Endothelial cell of umbilical vein (primary cell): ENCODE results near the gene THSD7B. TPM values are rescaled to one million over a fixed set of nuclear protein-coding genes. Genes with fewer than 3 reads are reported as not detected.

Experiments used
- BruUV-seq: library from RNA; stranded (reverse); fragments of 400-500 nt; replicated peaks from 2 replicates; lab custom pipeline; 2021; lab: Mats Ljungman, UMichigan
- CTCF ChIA-PET: fragments of 300-600, 350-600 bp; sonication (Branson Sonifier 250); formaldehyde crosslinking; loops from one replicate; lab custom pipeline; 2021; ENCODE audit warnings: antibody characterized with exemption, inconsistent platforms; lab: Charles Lee
- POLR2A ChIA-PET: fragments of 300-600, 350-600 bp; sonication (Branson Sonifier 250); formaldehyde crosslinking; loops from one replicate; lab custom pipeline; 2021; ENCODE audit warnings: antibody characterized with exemption, inconsistent platforms; lab: Charles Lee
- DNase-seq: peaks from one replicate; pipeline ENCODE4 v3.0.0-alpha.2; 2011; ENCODE audit warnings: low read depth, low spot score
- FAIRE-seq: peaks from 2 replicates; lab custom pipeline; 2011; peaks lifted over from hg19 to GRCh38; lab: Jason Lieb, UNC
- H2AFZ ChIP-seq: 2 replicates; pipeline ENCODE4 v1.6.0; 2012; ENCODE audit warnings: low read depth, low read length, control low read depth, inconsistent platforms
- H3K27ac ChIP-seq: 2 replicates; pipeline ENCODE4 v1.5.1; 2011; ENCODE audit warnings: low read depth, mild to moderate bottlenecking, control low read depth, low read length, moderate library complexity; ENCODE audit not compliant: insufficient read depth
- H3K27me3 ChIP-seq, 2 experiments: 2 replicates each; pipeline versions ENCODE4 v1.6.0 to v1.6.1; 2011; ENCODE audit warnings: low read length in 2 of 2, mixed read lengths in 1 of 2; ENCODE audit not compliant: control insufficient read depth in 2 of 2, insufficient read depth in 2 of 2
- H3K36me3 ChIP-seq, 2 experiments: 2 replicates in 1 of 2; 3 replicates in 1 of 2; pipeline ENCODE4 v1.5.1; 2011; ENCODE audit warnings: low read length in 2 of 2, mild to moderate bottlenecking in 1 of 2, moderate library complexity in 1 of 2; ENCODE audit not compliant: control insufficient read depth in 2 of 2, insufficient read depth in 2 of 2; ENCODE audit errors: extremely low read depth in 1 of 2
- H3K4me1 ChIP-seq: 3 replicates; pipeline ENCODE4 v1.5.1; 2011; ENCODE audit warnings: mild to moderate bottlenecking, low read length; ENCODE audit not compliant: control insufficient read depth, insufficient read depth; ENCODE audit errors: extremely low read depth
- H3K4me2 ChIP-seq: 2 replicates; pipeline ENCODE4 v1.6.1; 2011; ENCODE audit warnings: low read length, control low read depth, mixed read lengths; ENCODE audit not compliant: insufficient read depth
- H3K4me3 ChIP-seq, 3 experiments: fragments of 200-600 bp in 1 of 3; sonication (generic), shearing (Covaris generic) in 1 of 3; replicated peaks in 1 of 3; 2 replicates each; pipeline ENCODE4 v1.5.1; 2011 to 2016; ENCODE audit warnings: control low read depth in 3 of 3, low read length in 3 of 3, mild to moderate bottlenecking in 2 of 3, inconsistent platforms in 1 of 3, low read depth in 1 of 3, moderate library complexity in 1 of 3; ENCODE audit not compliant: insufficient read depth in 1 of 3
- H3K79me2 ChIP-seq: 2 replicates; pipeline ENCODE4 v1.6.0; 2012; ENCODE audit warnings: low read length, inconsistent platforms; ENCODE audit not compliant: control insufficient read depth, insufficient read depth
- H3K9ac ChIP-seq: replicated peaks from 2 replicates; pipeline ENCODE3; 2011; ENCODE audit warnings: low read length, control low read depth; ENCODE audit not compliant: insufficient read depth; ENCODE audit errors: extremely low read depth
- H3K9me1 ChIP-seq: replicated peaks from 3 replicates; pipeline ENCODE4 v1.6.0; 2011; ENCODE audit warnings: mild to moderate bottlenecking, low read length; ENCODE audit not compliant: control insufficient read depth, insufficient read depth; ENCODE audit errors: extremely low read depth
- H3K9me3 ChIP-seq: replicated peaks from 2 replicates; pipeline ENCODE4 v1.5.1; 2012; ENCODE audit warnings: low read length, inconsistent platforms; ENCODE audit not compliant: control insufficient read depth, insufficient read depth
- H4K20me1 ChIP-seq: replicated peaks from 2 replicates; pipeline ENCODE3; 2011; ENCODE audit warnings: mild to moderate bottlenecking, low read length; ENCODE audit not compliant: control insufficient read depth, insufficient read depth; ENCODE audit errors: extremely low read depth
- CTCF ChIP-seq, 2 donors: IDR thresholded peaks; 1 replicate in 1 of 2; 2 replicates in 1 of 2; pipeline ENCODE4 v1.5.1; 2011; ENCODE audit warnings: low read length in 2 of 2, mild to moderate bottlenecking in 2 of 2, moderate library complexity in 2 of 2, control low read depth in 1 of 2, inconsistent platforms in 1 of 2, low read depth in 1 of 2; ENCODE audit not compliant: insufficient read depth in 1 of 2; ENCODE audit errors: extremely low read depth in 1 of 2
- EZH2 ChIP-seq: IDR thresholded peaks from 2 replicates; pipeline ENCODE4 v1.6.1; 2012; ENCODE audit warnings: borderline replicate concordance, low read depth, mild to moderate bottlenecking, moderate library complexity, low read length, inconsistent platforms; ENCODE audit not compliant: severe bottlenecking
- FOS ChIP-seq: IDR thresholded peaks from 2 replicates; pipeline ENCODE4 v1.6.1; 2011; ENCODE audit warnings: mild to moderate bottlenecking, low read length, moderate library complexity, borderline replicate concordance; ENCODE audit not compliant: insufficient read depth
- GATA2 ChIP-seq: IDR thresholded peaks from 2 replicates; pipeline ENCODE4 v1.7.0; 2011; ENCODE audit warnings: low read depth, mild to moderate bottlenecking, moderate library complexity, mixed read lengths, low read length; ENCODE audit not compliant: insufficient read length, insufficient read depth
- JUN ChIP-seq: IDR thresholded peaks from 2 replicates; pipeline ENCODE4 v1.6.1; 2011; ENCODE audit warnings: borderline replicate concordance, low read depth; ENCODE audit not compliant: insufficient read length, insufficient read depth
- MAX ChIP-seq: IDR thresholded peaks from 2 replicates; pipeline ENCODE4 v1.6.1; 2011; ENCODE audit not compliant: insufficient read depth, insufficient read length
- POLR2AphosphoS5 ChIP-seq: IDR thresholded peaks from 2 replicates; pipeline ENCODE4 v1.6.1; 2012; ENCODE audit warnings: low read depth, mild to moderate bottlenecking, control low read depth, low read length, moderate library complexity; ENCODE audit not compliant: insufficient read depth
- dilution Hi-C: fragments of 300-500 bp; cut with MboI; formaldehyde crosslinking; loops from one replicate; pipeline ENCODE4 v1.15.0; 2019; ENCODE audit warnings: low sequenced_read_pairs; ENCODE audit not compliant: extremely low pct_ligation_motif_present
- intact Hi-C: fragments of 100-400 bp; cut with micrococcal nuclease; formaldehyde crosslinking; loops from one replicate; pipeline ENCODE4 v1.10.0; 2022
- polyA plus RNA-seq, 4 experiments: library from polyadenylated mRNA; depleted of rRNA in 3 of 4; stranded (reverse) in 3 of 4; unstranded in 1 of 4; fragments of >200 nt; gene quantifications; 2 replicates each; pipeline versions ENCODE4 v1.2.1 to v1.2.3, GENCODE V29; 2011 to 2012; ENCODE audit warnings: missing spikeins in 1 of 4
- total RNA-seq: library from RNA; stranded (reverse); gene quantifications from 2 replicates; pipeline ENCODE4 v1.2.3, GENCODE V29; 2021

THSD7B gene
- total and polyA plus RNA-seq, 2 donors (not counting 3 experiments of a cell fraction or from before 2014, with no cell fraction given), result 0.04 TPM; not detected in 1

DNA sequence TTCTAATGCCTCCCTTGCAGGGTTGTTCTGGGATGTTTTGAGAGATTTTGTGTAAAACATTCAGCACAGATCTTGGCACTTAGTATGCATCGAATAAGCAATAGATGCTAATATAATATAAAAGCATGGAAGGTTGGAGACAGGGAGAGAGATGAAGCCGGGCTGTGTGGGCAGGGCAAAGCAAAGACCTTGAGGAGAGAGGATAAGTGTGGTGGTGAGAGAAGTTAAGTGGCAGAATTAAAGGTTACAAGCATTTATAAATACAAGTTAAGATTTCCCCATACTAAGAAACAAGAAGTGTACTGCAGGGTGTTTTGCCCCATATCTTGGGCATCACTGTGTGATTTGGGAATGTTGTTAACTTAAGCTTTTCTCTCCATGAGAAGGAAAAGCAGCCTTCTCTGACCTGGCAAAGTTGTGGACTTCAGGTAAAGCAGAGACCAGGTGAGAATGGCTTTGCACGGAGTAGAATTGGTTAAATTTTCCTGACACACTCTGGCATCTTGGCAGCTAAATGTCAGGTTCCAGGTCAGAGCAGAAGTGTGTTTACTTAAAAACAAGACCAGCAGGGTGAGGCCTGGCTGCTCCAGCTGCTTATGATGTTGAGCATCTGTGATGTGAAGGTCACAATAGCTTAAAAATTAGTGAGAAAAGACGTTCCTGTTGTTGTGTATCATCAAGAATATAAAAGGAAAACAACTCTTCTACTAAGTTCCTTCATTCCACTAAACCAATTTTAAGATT is 910.4 kb downstream of the THSD7B start:
- FAIRE-seq (no peak), DNase-seq (no peak)
- no peak overlapping the region for H3K27ac ChIP-seq
- intact Hi-C loops (no loop called here), dilution Hi-C loops (no loop called here)
- no peaks in the 10 kb centered on the region for H3K9me3 ChIP-seq
- H3K36me3 ChIP-seq, result no peaks in the 10 kb centered on the region
- CTCF ChIA-PET, result no interaction called here
- no peaks in the 10 kb centered on the region for H3K4me1 ChIP-seq
- no peak overlapping the region for H3K9ac ChIP-seq
- H3K4me2 ChIP-seq, result no peak overlapping the region
- no peak overlapping the region for H3K4me3 ChIP-seq
- no peak overlapping the region for H2AFZ ChIP-seq
- POLR2A ChIA-PET, result no interaction called here
- H3K27me3 ChIP-seq, result no peaks in the 10 kb centered on the region
- no peaks in the 10 kb centered on the region for H3K79me2 ChIP-seq
- no peaks in the 10 kb centered on the region for H4K20me1 ChIP-seq
- TF ChIP-seq CTCF (IDR thresholded peaks at IDR 0.05; ENCODE audit: extremely low read depth in 1 of 2, insufficient read depth in 1 of 2, low read depth in 1 of 2, low read length in 2 of 2) (no peak), GATA2 (no peak), EZH2 (no peak)
- H3K9me1 ChIP-seq, result no peaks in the 10 kb centered on the region
- no TSS peak for BruUV-seq

DNA sequence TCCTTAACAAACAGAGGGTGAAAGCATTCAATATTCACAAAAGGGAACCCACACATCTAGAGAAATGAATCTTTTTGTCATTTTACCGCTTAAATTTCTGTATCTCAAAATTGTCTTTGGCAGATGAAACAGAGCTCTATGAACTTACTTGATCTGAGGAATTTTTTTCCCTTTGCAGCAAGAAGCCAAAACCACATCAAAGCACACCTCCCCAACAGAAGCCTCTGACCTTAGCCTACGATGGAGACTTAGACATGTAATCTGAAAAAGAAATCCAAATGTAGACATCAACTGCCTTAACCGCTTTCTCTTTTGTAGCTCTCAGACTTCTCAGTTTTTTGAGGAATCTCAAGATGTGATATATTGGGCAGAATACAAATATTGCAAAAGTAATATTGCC is 911.0 kb downstream of the THSD7B start:
- no TSS peak for BruUV-seq
- Histone ChIP-seq H3K9me1 (no peaks in the 10 kb centered on the region), H2AFZ (no peak overlapping the region), H3K36me3 (no peaks in the 10 kb centered on the region), H3K4me3 (no peak overlapping the region), H3K4me1 (no peaks in the 10 kb centered on the region), H3K27ac (no peak overlapping the region), H3K9ac (no peak overlapping the region), H4K20me1 (no peaks in the 10 kb centered on the region), H3K79me2 (no peaks in the 10 kb centered on the region), H3K9me3 (no peaks in the 10 kb centered on the region), H3K4me2 (no peak overlapping the region), H3K27me3 (no peaks in the 10 kb centered on the region)
- no peak for FAIRE-seq
- TF ChIP-seq JUN (no peak), EZH2 (no peak), GATA2 (no peak), POLR2AphosphoS5 (no peak), FOS (no peak), CTCF (IDR thresholded peaks at IDR 0.05; ENCODE audit: extremely low read depth in 1 of 2, insufficient read depth in 1 of 2, low read depth in 1 of 2, low read length in 2 of 2) (no peak), MAX (no peak)
- intact Hi-C loops, result no loop called here
- POLR2A ChIA-PET, result no interaction called here
- CTCF ChIA-PET, result no interaction called here
- DNase-seq, result no peak
- dilution Hi-C loops, result no loop called here
